Measurements from ENCODE around the gene MAPK10.

Gene MAPK10

DNA sequence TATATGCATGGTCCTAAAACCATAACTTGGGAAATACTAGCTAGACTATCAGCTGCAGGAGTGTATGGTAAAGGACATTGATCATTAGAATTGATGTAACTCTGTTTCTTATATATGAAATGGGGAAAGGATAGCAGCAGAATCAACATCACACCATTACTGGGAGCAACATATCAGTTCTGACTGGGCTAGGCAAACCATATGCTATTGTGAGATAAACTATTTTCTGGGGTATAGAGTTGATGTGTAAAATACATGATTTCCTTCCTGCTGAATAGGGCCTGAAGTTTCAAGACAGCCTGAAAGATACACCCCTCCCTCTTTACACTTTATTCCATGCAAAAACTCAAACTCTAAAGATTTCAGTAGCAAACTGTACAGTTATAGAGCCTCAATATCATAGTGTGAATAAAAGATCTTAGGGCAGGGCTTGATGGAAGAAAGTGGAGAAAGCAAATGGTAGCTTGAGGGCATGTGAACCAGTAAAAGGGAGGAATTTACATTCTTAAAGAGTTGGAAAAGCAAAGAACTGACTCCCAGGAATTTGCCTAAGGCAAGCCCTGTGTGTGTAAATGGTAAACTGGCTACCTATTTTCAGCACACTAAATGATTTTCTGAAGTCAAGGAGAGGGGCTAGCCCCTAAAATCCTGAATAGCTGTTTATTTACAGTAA is 404.1 kb downstream of the MAPK10 start:
- no peak for TF ChIP-seq CREB1 (IDR thresholded peaks at IDR 0.05; ENCODE audit: low read depth)
- no peak for TF ChIP-seq TCF12 (IDR thresholded peaks at IDR 0.05; ENCODE audit: low read depth)
- TF ChIP-seq, protein P1, sequence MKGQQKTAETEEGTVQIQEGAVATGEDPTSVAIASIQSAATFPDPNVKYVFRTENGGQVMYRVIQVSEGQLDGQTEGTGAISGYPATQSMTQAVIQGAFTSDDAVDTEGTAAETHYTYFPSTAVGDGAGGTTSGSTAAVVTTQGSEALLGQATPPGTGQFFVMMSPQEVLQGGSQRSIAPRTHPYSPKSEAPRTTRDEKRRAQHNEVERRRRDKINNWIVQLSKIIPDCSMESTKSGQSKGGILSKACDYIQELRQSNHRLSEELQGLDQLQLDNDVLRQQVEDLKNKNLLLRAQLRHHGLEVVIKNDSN (IDR thresholded peaks at IDR 0.05) = no peak
- no peak for TF ChIP-seq EP300 (IDR thresholded peaks at IDR 0.05; ENCODE audit: borderline replicate concordance)
- TF ChIP-seq, protein P2, sequence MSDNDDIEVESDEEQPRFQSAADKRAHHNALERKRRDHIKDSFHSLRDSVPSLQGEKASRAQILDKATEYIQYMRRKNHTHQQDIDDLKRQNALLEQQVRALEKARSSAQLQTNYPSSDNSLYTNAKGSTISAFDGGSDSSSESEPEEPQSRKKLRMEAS (IDR thresholded peaks at IDR 0.05) = no peak
- TF ChIP-seq TEAD4 (IDR thresholded peaks at IDR 0.05) = no peak
- TF ChIP-seq YY1 (IDR thresholded peaks at IDR 0.05; ENCODE audit: low read depth) = no peak
- no peak for TF ChIP-seq NFIC (IDR thresholded peaks at IDR 0.05)
- TF ChIP-seq FOXM1 (IDR thresholded peaks at IDR 0.05; ENCODE audit: borderline replicate concordance, low read depth) = no peak
- TF ChIP-seq CEBPB (IDR thresholded peaks at IDR 0.05) = no peak
- no peak for TF ChIP-seq RAD21 (IDR thresholded peaks at IDR 0.05; ENCODE audit: low read depth)
- TF ChIP-seq TAF1 (IDR thresholded peaks at IDR 0.05; ENCODE audit: low read depth) = no peak

GRCh38 chr4:85953651-85954018 is 406.2 kb downstream of the MAPK10 start:
- no peak for TF ChIP-seq CREB1 (IDR thresholded peaks at IDR 0.05; ENCODE audit: low read depth)
- no peak for TF ChIP-seq RAD21 (IDR thresholded peaks at IDR 0.05; ENCODE audit: low read depth)
- no peak for TF ChIP-seq TCF12 (IDR thresholded peaks at IDR 0.05; ENCODE audit: low read depth)

DNA sequence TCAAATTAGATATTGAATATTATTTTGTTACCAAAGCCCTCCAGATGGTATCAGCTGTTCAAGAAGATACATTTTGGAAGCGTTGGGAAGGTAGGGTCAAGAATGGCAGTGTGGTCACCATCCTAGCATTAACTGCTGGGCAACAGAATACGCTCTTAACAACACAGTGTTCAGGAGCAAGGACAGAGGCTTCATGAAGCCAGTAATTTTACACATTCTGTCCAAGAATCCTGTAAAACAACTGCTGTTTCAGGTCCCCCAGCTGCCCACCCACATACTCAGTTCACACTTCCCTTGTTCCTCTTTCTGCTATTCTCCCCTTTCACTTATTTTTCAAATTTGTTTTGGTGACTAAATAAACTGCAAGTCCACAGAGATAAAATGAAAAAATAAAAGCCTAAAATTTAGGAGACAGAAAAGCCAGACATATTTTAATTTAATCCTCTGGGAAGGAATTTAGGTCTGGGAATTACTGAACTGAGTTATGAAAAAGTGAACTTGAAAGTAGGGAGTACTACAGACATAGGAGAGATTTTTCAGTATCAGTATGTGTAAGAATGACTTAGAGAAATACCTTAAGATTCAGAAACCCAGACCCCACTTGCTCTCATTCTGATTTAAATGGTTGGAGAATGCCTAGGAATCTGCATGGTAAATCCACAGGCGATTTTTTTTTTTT is 406.7 kb downstream of the MAPK10 start:
- no peak for TF ChIP-seq TAF1 (IDR thresholded peaks at IDR 0.05; ENCODE audit: low read depth)
- TF ChIP-seq CREB1 (IDR thresholded peaks at IDR 0.05; ENCODE audit: low read depth) = no peak
- TF ChIP-seq CEBPB (IDR thresholded peaks at IDR 0.05) = no peak
- no peak for TF ChIP-seq NFIC (IDR thresholded peaks at IDR 0.05)
- no peak for TF ChIP-seq ZBTB7A (IDR thresholded peaks at IDR 0.05; ENCODE audit: low read depth)
- no peak for TF ChIP-seq EP300 (IDR thresholded peaks at IDR 0.05; ENCODE audit: borderline replicate concordance)
- no peak for TF ChIP-seq EGR1 (IDR thresholded peaks at IDR 0.05)
- TF ChIP-seq RAD21 (IDR thresholded peaks at IDR 0.05; ENCODE audit: low read depth) = no peak
- no peak for TF ChIP-seq REST (IDR thresholded peaks at IDR 0.05; ENCODE audit: low read depth)
- no peak for TF ChIP-seq TCF12 (IDR thresholded peaks at IDR 0.05; ENCODE audit: low read depth)
- TF ChIP-seq, protein P1 (IDR thresholded peaks at IDR 0.05) = no peak
- TF ChIP-seq YY1 (IDR thresholded peaks at IDR 0.05; ENCODE audit: low read depth) = no peak
- no peak for TF ChIP-seq FOXM1 (IDR thresholded peaks at IDR 0.05; ENCODE audit: borderline replicate concordance, low read depth)

GRCh38 chr4:85952528-85952927 is 407.3 kb downstream of the MAPK10 start:
- no peak for TF ChIP-seq EGR1 (IDR thresholded peaks at IDR 0.05)
- TF ChIP-seq TEAD4 (IDR thresholded peaks at IDR 0.05) = no peak
- TF ChIP-seq EP300 (IDR thresholded peaks at IDR 0.05; ENCODE audit: borderline replicate concordance) = no peak
- no peak for TF ChIP-seq CEBPB (IDR thresholded peaks at IDR 0.05)
- TF ChIP-seq, protein P1 (IDR thresholded peaks at IDR 0.05) = no peak
- no peak for TF ChIP-seq REST (IDR thresholded peaks at IDR 0.05; ENCODE audit: low read depth)
- TF ChIP-seq, protein P2 (IDR thresholded peaks at IDR 0.05) = no peak
- no peak for TF ChIP-seq NFIC (IDR thresholded peaks at IDR 0.05)
- TF ChIP-seq YY1 (IDR thresholded peaks at IDR 0.05; ENCODE audit: low read depth) = no peak
- TF ChIP-seq TCF12 (IDR thresholded peaks at IDR 0.05; ENCODE audit: low read depth) = no peak
- no peak for TF ChIP-seq RAD21 (IDR thresholded peaks at IDR 0.05; ENCODE audit: low read depth)
- no peak for TF ChIP-seq ZBTB7A (IDR thresholded peaks at IDR 0.05; ENCODE audit: low read depth)
- no peak for TF ChIP-seq FOXM1 (IDR thresholded peaks at IDR 0.05; ENCODE audit: borderline replicate concordance, low read depth)
- TF ChIP-seq CREB1 (IDR thresholded peaks at IDR 0.05; ENCODE audit: low read depth) = no peak
- TF ChIP-seq TAF1 (IDR thresholded peaks at IDR 0.05; ENCODE audit: low read depth) = no peak

GRCh38 chr4:85951099-85951498 is 408.8 kb downstream of the MAPK10 start:
- TF ChIP-seq CREB1 (IDR thresholded peaks at IDR 0.05; ENCODE audit: low read depth) = no peak
- no peak for TF ChIP-seq NFIC (IDR thresholded peaks at IDR 0.05)
- no peak for TF ChIP-seq FOXM1 (IDR thresholded peaks at IDR 0.05; ENCODE audit: borderline replicate concordance, low read depth)
- TF ChIP-seq, protein P1 (IDR thresholded peaks at IDR 0.05) = no peak
- TF ChIP-seq RAD21 (IDR thresholded peaks at IDR 0.05; ENCODE audit: low read depth) = no peak
- no peak for TF ChIP-seq CEBPB (IDR thresholded peaks at IDR 0.05)
- TF ChIP-seq REST (IDR thresholded peaks at IDR 0.05; ENCODE audit: low read depth) = no peak
- TF ChIP-seq ZBTB7A (IDR thresholded peaks at IDR 0.05; ENCODE audit: low read depth) = no peak
- no peak for TF ChIP-seq TEAD4 (IDR thresholded peaks at IDR 0.05)
- TF ChIP-seq YY1 (IDR thresholded peaks at IDR 0.05; ENCODE audit: low read depth) = no peak
- TF ChIP-seq, protein P2 (IDR thresholded peaks at IDR 0.05) = no peak
- TF ChIP-seq TCF12 (IDR thresholded peaks at IDR 0.05; ENCODE audit: low read depth) = no peak
- no peak for TF ChIP-seq EP300 (IDR thresholded peaks at IDR 0.05; ENCODE audit: borderline replicate concordance)
- no peak for TF ChIP-seq TAF1 (IDR thresholded peaks at IDR 0.05; ENCODE audit: low read depth)
- no peak for TF ChIP-seq EGR1 (IDR thresholded peaks at IDR 0.05)

Measured in Ishikawa (cell line).